OCI-LY1 (cell line): ENCODE results near the gene CUX1.
A peak's percentile ranks its signal among the peaks of the same experiment; 100 is the strongest.

Source experiments
- H2AFZ ChIP-seq: fragments of 200-600 bp; sonication (generic), shearing (Covaris generic); 2 replicates; pipeline ENCODE4 v1.6.0; 2014; ENCODE audit warnings: antibody characterized with exemption, mild to moderate bottlenecking, low read length
- H3F3A ChIP-seq: fragments of 200-600 bp; sonication (generic), shearing (Covaris generic); 2 replicates; pipeline ENCODE4 v1.6.0; 2014; ENCODE audit warnings: mild to moderate bottlenecking, antibody characterized with exemption, low read length, moderate library complexity; ENCODE audit not compliant: insufficient read depth
- H3K27ac ChIP-seq: fragments of 200-600 bp; sonication (generic); 2 replicates; pipeline ENCODE4 v1.5.1; 2014; ENCODE audit warnings: low read length, mixed run types, mild to moderate bottlenecking, low read depth; ENCODE audit not compliant: poor library complexity, severe bottlenecking
- H3K27me3 ChIP-seq: fragments of 200-600 bp; sonication (generic); 2 replicates; pipeline ENCODE4 v1.6.0; 2014; ENCODE audit warnings: antibody characterized with exemption, mild to moderate bottlenecking, low read length, moderate library complexity; ENCODE audit not compliant: insufficient read depth
- H3K36me3 ChIP-seq: fragments of 200-600 bp; sonication (generic); 2 replicates; pipeline ENCODE4 v1.6.1; 2014; ENCODE audit warnings: mild to moderate bottlenecking, antibody characterized with exemption, low read length, moderate library complexity, mixed read lengths; ENCODE audit not compliant: insufficient read depth
- H3K4me1 ChIP-seq: fragments of 200-600 bp; sonication (generic); 2 replicates; pipeline ENCODE4 v1.5.1; 2014; ENCODE audit warnings: mild to moderate bottlenecking, low read length, moderate library complexity; ENCODE audit not compliant: insufficient read depth, severe bottlenecking
- H3K4me2 ChIP-seq: fragments of 200-600 bp; sonication (generic), shearing (Covaris generic); 2 replicates; pipeline ENCODE4 v1.6.1; 2014; ENCODE audit warnings: low read length
- H3K4me3 ChIP-seq: fragments of 200-600 bp; sonication (generic); 2 replicates; pipeline ENCODE4 v1.5.1; 2014; ENCODE audit warnings: low read length, low read depth, mild to moderate bottlenecking, mixed read lengths; ENCODE audit not compliant: poor library complexity, severe bottlenecking
- H3K79me2 ChIP-seq: fragments of 200-600 bp; shearing (Covaris generic); 2 replicates; pipeline ENCODE4 v1.6.1; 2016; ENCODE audit warnings: mixed run types, low read length, mixed read lengths; ENCODE audit not compliant: insufficient read depth
- H3K9ac ChIP-seq: fragments of 200-600 bp; sonication (generic), shearing (Covaris generic); 2 replicates; pipeline ENCODE4 v1.6.1; 2014; ENCODE audit warnings: mild to moderate bottlenecking, low read length, mixed read lengths
- H3K9me2 ChIP-seq: fragments of 200-600 bp; sonication (generic), shearing (Covaris generic); 2 replicates; pipeline ENCODE4 v1.6.1; 2014; ENCODE audit warnings: low read depth, mild to moderate bottlenecking, low read length, mixed read lengths
- H3K9me3 ChIP-seq: fragments of 200-600 bp; shearing (Covaris generic); 2 replicates; pipeline ENCODE4 v1.6.1; 2014; ENCODE audit warnings: low read length, mixed read lengths
- H4K20me1 ChIP-seq: fragments of 200-600 bp; sonication (generic), shearing (Covaris generic); 2 replicates; pipeline ENCODE4 v1.6.0; 2016; ENCODE audit warnings: mild to moderate bottlenecking, low read length; ENCODE audit not compliant: insufficient read depth
- EZH2 ChIP-seq: fragments of 200-600 bp; sonication (generic), shearing (Covaris generic); IDR thresholded peaks from 2 replicates; pipeline ENCODE4 v1.8.0; 2017; ENCODE audit warnings: borderline replicate concordance, mixed run types, mild to moderate bottlenecking, antibody characterized with exemption, low read length, moderate library complexity, mixed read lengths
- TF ChIP-seq, protein P1 (sequence below): fragments of 200-600 bp; sonication (generic), shearing (Covaris generic); IDR thresholded peaks from 2 replicates; pipeline ENCODE4 v1.5.1; 2017; ENCODE audit warnings: mild to moderate bottlenecking, antibody characterized with exemption, low read length, moderate library complexity, mixed read lengths

The CUX1 gene

DNA sequence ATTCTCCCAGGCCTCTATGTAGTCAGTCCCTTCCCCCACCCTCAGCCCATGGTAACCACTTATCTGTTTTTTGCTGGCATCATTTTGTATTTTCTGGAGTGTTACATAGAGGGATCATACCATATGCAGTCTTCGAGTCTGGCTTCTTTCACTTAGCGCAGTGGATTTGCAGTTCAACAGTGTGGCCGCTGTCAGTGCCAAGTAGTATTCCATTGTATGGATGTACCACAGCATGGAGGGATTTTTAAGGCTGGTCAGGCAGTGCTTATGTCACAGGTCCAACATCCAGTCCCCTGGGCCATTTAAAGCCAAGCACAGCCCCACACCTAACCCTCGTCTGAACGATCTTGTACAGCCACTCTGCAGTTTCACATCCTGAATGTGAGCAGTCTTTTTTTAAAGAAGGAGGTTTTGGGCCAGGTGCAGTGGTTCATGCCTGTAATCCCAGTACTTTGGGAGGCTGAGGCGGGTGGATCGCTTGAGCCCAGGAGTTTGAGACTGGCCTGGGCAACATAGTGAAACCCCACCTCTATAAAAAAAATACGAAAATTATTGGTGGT is 121.8 kb downstream of the CUX1 start:
- H3K9me2 ChIP-seq = no peaks in the 10 kb centered on the region
- H3K79me2 ChIP-seq = peaks cover 43% of the 10 kb centered on the region
- peaks cover 82% of the 10 kb centered on the region for H3K4me1 ChIP-seq
- H3K9ac ChIP-seq = no peak overlapping the region
- H2AFZ ChIP-seq = no peak overlapping the region
- H3K27me3 ChIP-seq = no peaks in the 10 kb centered on the region
- peak overlapping the region; percentile 85 for H3K27ac ChIP-seq
- no peaks in the 10 kb centered on the region for H3K9me3 ChIP-seq
- peaks cover 23% of the 10 kb centered on the region; the same call in 1 of the 2 replicates for H3F3A ChIP-seq
- no peak overlapping the region for H3K4me3 ChIP-seq
- peaks cover 33% of the 10 kb centered on the region for H3K36me3 ChIP-seq
- H3K4me2 ChIP-seq = no peak overlapping the region
- H4K20me1 ChIP-seq = no peaks in the 10 kb centered on the region; the same call in 1 of the 2 replicates
- TF ChIP-seq, protein P1, sequence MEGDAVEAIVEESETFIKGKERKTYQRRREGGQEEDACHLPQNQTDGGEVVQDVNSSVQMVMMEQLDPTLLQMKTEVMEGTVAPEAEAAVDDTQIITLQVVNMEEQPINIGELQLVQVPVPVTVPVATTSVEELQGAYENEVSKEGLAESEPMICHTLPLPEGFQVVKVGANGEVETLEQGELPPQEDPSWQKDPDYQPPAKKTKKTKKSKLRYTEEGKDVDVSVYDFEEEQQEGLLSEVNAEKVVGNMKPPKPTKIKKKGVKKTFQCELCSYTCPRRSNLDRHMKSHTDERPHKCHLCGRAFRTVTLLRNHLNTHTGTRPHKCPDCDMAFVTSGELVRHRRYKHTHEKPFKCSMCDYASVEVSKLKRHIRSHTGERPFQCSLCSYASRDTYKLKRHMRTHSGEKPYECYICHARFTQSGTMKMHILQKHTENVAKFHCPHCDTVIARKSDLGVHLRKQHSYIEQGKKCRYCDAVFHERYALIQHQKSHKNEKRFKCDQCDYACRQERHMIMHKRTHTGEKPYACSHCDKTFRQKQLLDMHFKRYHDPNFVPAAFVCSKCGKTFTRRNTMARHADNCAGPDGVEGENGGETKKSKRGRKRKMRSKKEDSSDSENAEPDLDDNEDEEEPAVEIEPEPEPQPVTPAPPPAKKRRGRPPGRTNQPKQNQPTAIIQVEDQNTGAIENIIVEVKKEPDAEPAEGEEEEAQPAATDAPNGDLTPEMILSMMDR = no peak
- TF ChIP-seq EZH2 = no peak

DNA sequence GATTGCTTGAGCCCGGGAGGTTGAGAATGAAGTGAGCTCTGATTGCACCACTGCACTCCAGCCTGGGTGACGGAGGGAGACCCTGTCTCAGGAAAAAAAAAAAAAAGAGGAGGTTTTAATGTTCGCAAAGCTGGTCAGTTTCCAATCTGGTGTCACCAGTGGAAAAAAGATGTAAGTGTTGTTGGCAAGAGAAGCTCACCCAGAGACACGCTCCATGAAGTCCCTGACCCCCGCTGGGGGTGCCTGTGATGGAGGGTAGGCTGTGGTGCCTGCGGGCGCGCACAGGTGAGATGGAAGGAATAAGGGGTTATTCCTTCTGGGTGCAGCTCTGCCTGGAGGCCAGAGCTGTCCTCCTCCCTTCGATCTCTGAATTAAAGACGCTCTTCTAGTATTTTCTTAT is 122.7 kb downstream of the CUX1 start:
- TF ChIP-seq, protein P1 = no peak
- no peak for TF ChIP-seq EZH2
- Histone ChIP-seq H3K4me2 (peak overlapping the region; percentile 64), H3K9me2 (no peaks in the 10 kb centered on the region), H3K79me2 (peaks cover 46% of the 10 kb centered on the region), H3K27me3 (no peaks in the 10 kb centered on the region), H2AFZ (no peak overlapping the region), H3K4me3 (no peak overlapping the region), H3K27ac (peak overlapping the region; percentile 85), H3F3A (peaks cover 23% of the 10 kb centered on the region; the same call in 1 of the 2 replicates), H3K4me1 (peaks cover 82% of the 10 kb centered on the region), H3K9me3 (no peaks in the 10 kb centered on the region), H3K9ac (peak overlapping the region; percentile 54; the same call in 1 of the 2 replicates), H3K36me3 (peaks cover 28% of the 10 kb centered on the region), H4K20me1 (no peaks in the 10 kb centered on the region; the same call in 1 of the 2 replicates)

DNA sequence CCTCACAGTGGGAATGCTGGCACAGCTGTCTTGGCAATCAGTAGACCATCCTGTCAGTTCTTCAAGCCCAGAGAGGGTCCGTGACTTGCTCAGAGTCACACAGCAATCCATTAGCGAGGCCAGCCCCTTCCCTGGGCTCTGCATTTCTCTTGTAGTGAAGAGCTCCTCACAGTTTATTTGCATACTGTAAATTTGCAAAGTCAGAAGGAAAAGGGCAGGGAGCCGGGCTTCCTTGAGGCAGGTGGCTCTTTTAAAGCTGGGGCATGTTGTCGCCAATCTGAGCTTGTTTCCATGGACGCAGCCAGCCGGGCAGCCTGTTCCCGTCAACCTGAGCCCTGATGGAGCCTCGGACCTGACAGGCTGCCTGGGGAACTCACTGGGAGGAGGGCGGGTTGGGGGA is 123.4 kb downstream of the CUX1 start:
- TF ChIP-seq, protein P1 = no peak
- no peak for TF ChIP-seq EZH2
- peak overlapping the region; percentile 85 for H3K27ac ChIP-seq
- peak overlapping the region; percentile 54 for H3K9ac ChIP-seq
- no peaks in the 10 kb centered on the region for H3K9me2 ChIP-seq
- peaks cover 82% of the 10 kb centered on the region for H3K4me1 ChIP-seq
- H3F3A ChIP-seq = peaks cover 23% of the 10 kb centered on the region; the same call in 1 of the 2 replicates
- no peaks in the 10 kb centered on the region for H3K9me3 ChIP-seq
- no peaks in the 10 kb centered on the region; the same call in 1 of the 2 replicates for H4K20me1 ChIP-seq
- no peaks in the 10 kb centered on the region for H3K27me3 ChIP-seq
- peak overlapping the region; percentile 64 for H3K4me2 ChIP-seq
- H3K79me2 ChIP-seq = peaks cover 53% of the 10 kb centered on the region
- H3K36me3 ChIP-seq = peaks cover 22% of the 10 kb centered on the region
- peak overlapping the region; percentile 21 for H3K4me3 ChIP-seq
- no peak overlapping the region for H2AFZ ChIP-seq
